Tibial nerve (tissue), 4 donors: ENCODE results near the gene MED9. TPM values are rescaled to one million over a fixed set of nuclear protein-coding genes. Genes with fewer than 3 reads are reported as not detected.

ENCODE experiments used
- DNase-seq, 2 donors: peaks; one replicate each; pipeline ENCODE4 v3.0.0-alpha.2; 2019; ENCODE audit warnings: low spot score in 2 of 2
- H3K27ac ChIP-seq, 4 donors: fragments of 200-600 bp; sonication (generic) in 3 of 4; one replicate each; pipeline ENCODE4 v1.5.1; 2017 to 2019; ENCODE audit warnings: mild to moderate bottlenecking in 1 of 4
- H3K27me3 ChIP-seq, 2 donors: fragments of 200-600 bp; sonication (generic) in 1 of 2; one replicate each; pipeline versions ENCODE4 v1.5.1 to v1.6.0; 2017 to 2019
- H3K36me3 ChIP-seq, 3 donors: fragments of 200-600 bp; sonication (generic); one replicate each; pipeline ENCODE4 v1.5.1; 2018 to 2019
- H3K4me1 ChIP-seq, 4 donors: fragments of 200-600 bp; sonication (generic) in 3 of 4; one replicate each; pipeline ENCODE4 v1.5.1; 2017 to 2019
- H3K4me3 ChIP-seq, 4 donors: fragments of 200-600 bp; sonication (generic) in 3 of 4; one replicate each; pipeline ENCODE4 v1.5.1; 2017 to 2019; ENCODE audit warnings: mild to moderate bottlenecking in 1 of 4, moderate library complexity in 1 of 4
- H3K9me3 ChIP-seq, 4 donors: fragments of 200-600 bp; sonication (generic) in 3 of 4; one replicate each; pipeline ENCODE4 v1.5.1; 2017 to 2019
- EP300 ChIP-seq, 2 donors: sonication (generic); formaldehyde crosslinking; IDR thresholded peaks; one replicate each; pipeline ENCODE4 v1.6.1; 2017; ENCODE audit warnings: antibody characterized with exemption in 2 of 2, mild to moderate bottlenecking in 1 of 2
- POLR2A ChIP-seq, 2 donors: fragments of 450-650 bp; IDR thresholded peaks; one replicate each; pipeline ENCODE4 v1.6.1; 2017; ENCODE audit warnings: antibody characterized with exemption in 2 of 2, mild to moderate bottlenecking in 2 of 2, moderate library complexity in 2 of 2
- WGBS, 2 donors: methylation state at CpG; one replicate each; pipeline ENCODE4 v1.1.5; 2018; 5-methylcytosine and 5-hydroxymethylcytosine counted together
- total RNA-seq, 4 donors: library from RNA; depleted of rRNA; stranded (reverse); fragments of >200 nt; gene quantifications; one replicate each; pipeline ENCODE4 v1.1.0, GENCODE V29; 2016
- TF ChIP-seq, protein P1 (sequence below), 5 experiments: fragments of 200-600 bp in 3 of 5; fragments of 450-650 bp in 2 of 5; sonication (generic) in 3 of 5; IDR thresholded peaks; one replicate each; pipeline ENCODE4 v1.5.1; 2016 to 2019; ENCODE audit warnings: antibody characterized with exemption in 5 of 5, mild to moderate bottlenecking in 3 of 5, moderate library complexity in 2 of 5

MED9 gene
- total RNA-seq, 4 donors from 2014 or later, result 8.0 to 17.5 (median 13.6) TPM

DNA sequence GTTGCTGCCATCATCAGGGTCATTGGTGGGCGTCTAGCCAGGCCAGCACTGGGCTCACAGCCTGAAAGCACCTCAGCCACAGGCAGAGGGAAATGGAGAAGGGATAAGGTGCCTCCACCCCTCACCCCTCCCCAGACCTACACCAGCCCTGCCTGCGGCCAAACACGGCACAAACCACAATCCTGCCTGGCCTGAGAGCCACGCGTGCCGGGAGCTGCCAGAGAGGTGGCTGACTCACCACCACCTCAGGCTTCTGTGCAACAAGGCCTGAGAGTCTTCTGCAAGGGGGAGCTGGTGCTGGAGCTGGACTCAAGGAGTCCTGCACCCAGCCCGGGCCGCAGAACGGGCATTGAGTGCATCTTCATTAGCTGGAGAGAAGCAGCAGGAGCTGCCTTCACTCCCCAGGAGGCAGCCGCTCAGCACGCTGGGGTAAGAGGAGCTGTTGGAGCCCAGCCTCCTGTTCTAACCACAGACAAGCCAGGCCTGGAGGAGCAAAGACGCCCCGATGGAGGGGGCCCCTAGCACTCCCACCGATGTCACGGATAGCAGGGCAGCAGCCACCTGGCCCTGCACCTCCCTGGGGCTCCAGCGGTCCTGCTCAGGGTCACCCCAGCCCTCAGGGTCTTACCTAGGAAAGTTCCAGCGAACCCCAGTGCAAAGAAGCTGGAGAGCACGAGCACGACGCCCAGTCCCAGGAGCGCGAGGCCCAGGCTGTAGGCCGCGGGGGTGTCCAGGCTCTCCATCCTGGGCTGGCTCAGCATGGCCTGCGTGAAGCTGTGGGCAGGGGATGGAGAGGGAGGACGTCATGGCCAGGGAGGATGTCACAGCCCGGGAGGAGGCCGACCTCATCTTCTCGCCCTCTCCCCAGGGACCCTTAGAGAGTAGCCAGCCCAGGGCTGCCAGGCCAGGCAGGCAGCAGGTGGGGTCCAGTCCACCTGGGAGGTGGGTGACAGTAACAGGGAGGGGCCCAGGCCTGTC, 35.4 kb downstream of the MED9 start:
- no peak overlapping the region for H3K4me3 ChIP-seq
- TF ChIP-seq, protein P1, sequence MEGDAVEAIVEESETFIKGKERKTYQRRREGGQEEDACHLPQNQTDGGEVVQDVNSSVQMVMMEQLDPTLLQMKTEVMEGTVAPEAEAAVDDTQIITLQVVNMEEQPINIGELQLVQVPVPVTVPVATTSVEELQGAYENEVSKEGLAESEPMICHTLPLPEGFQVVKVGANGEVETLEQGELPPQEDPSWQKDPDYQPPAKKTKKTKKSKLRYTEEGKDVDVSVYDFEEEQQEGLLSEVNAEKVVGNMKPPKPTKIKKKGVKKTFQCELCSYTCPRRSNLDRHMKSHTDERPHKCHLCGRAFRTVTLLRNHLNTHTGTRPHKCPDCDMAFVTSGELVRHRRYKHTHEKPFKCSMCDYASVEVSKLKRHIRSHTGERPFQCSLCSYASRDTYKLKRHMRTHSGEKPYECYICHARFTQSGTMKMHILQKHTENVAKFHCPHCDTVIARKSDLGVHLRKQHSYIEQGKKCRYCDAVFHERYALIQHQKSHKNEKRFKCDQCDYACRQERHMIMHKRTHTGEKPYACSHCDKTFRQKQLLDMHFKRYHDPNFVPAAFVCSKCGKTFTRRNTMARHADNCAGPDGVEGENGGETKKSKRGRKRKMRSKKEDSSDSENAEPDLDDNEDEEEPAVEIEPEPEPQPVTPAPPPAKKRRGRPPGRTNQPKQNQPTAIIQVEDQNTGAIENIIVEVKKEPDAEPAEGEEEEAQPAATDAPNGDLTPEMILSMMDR (IDR thresholded peaks at IDR 0.05), result no peak
- TF ChIP-seq POLR2A (IDR thresholded peaks at IDR 0.05) (no peak), EP300 (IDR thresholded peaks at IDR 0.05) (no peak)
- H3K36me3 ChIP-seq, result peaks cover 0 to 25% (median 0%) of the 10 kb centered on the region in 3 donors
- no peak for DNase-seq
- WGBS, 2 donors, result 85 to 89% methylated on average over 23 to 27 of the region's 29 CpGs
- H3K4me1 ChIP-seq, result peaks cover 0 to 36% (median 0%) of the 10 kb centered on the region in 4 donors
- H3K9me3 ChIP-seq, result no peaks in the 10 kb centered on the region
- H3K27ac ChIP-seq, result no peak overlapping the region
- no peaks in the 10 kb centered on the region for H3K27me3 ChIP-seq

DNA sequence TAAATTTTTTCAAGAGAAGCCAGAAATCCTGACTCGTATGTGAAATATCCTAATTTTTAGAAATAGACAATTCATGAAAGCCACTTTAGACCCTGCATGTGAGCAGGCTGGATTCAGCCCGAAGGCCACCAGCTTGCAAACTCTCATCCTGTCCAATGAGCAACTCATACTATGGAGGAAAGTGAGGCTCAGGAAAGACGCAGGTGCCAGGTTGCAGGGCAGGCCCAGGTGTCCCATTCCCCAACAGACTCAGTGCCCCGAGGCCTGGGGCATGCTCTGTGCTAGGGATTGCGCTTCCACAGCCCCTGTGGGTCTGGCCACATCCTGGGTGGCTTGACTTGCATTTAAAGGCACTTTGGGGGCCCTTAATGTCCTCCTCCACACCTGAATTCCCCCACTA, 36.1 kb downstream of the MED9 start:
- DNase-seq, result no peak
- Histone ChIP-seq H3K27me3 (no peaks in the 10 kb centered on the region), H3K27ac (no peak overlapping the region), H3K4me1 (peaks cover 0 to 36% (median 0%) of the 10 kb centered on the region in 4 donors), H3K36me3 (peaks cover 0 to 19% (median 0%) of the 10 kb centered on the region in 3 donors), H3K4me3 (no peak overlapping the region), H3K9me3 (no peaks in the 10 kb centered on the region)
- WGBS, 2 donors, result 94 to 97% methylated on average over 4 to 5 of the region's 5 CpGs
- TF ChIP-seq POLR2A (IDR thresholded peaks at IDR 0.05) (no peak), EP300 (IDR thresholded peaks at IDR 0.05) (no peak)
- TF ChIP-seq, protein P1 (IDR thresholded peaks at IDR 0.05), result no peak

DNA sequence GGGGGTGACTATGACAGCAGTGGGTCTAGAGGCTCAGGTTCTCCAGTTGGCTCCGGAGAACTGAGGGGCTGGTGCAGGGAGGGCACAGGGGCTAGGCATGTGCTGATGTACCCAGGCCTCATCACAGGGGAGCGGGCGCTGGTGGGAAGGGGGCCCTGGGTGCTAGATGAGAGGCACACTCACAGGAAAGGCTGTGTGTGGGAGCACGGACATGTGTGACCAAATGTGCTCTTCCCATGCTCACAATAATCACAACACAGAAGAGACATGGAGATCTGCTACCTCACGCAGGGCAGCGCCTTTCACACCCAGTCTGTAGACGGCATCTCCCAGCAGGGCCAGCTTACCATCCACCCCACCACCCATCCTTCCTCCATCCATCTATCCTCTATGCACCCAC, 36.8 kb downstream of the MED9 start:
- no peaks in the 10 kb centered on the region for H3K9me3 ChIP-seq
- TF ChIP-seq, protein P1 (IDR thresholded peaks at IDR 0.05), result no peak
- no peak overlapping the region for H3K27ac ChIP-seq
- 97 to 99% methylated on average over 7 of the region's 7 CpGs for WGBS, 2 donors
- no peak overlapping the region for H3K4me3 ChIP-seq
- DNase-seq, result no peak
- no peaks in the 10 kb centered on the region for H3K27me3 ChIP-seq
- H3K36me3 ChIP-seq, result peaks cover 0 to 11% (median 0%) of the 10 kb centered on the region in 3 donors
- peaks cover 0 to 36% (median 0%) of the 10 kb centered on the region in 4 donors for H3K4me1 ChIP-seq

DNA sequence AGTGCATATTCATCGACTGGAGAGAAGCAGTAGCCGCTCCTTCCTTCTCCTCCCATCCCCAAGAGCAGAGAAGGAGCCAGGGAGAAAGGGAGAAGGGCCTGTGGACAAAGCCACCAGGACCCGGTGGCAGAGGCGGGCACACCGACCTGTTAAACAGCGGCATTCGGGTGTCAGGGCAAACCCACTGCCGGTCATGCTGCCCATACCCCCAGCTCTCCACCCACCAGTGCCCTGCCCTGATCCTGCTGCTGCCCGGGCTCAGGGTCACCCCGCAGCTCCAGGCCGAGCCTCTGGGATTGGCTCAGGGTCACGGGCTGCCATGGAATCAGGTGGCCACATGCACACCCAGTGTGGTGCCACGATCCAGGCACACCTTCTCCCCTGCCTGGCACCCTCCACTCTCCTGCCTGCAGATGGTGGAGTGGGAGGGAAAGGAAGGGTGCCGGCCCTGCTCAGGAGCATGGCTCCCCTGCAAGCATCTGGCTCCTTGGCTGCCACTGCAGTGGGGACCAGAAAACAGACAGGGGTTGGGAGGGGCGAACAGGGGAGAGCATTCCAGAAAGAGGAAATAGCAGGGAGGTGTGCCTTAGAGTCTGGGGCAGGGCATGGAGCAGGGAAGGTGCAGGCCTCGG, 37.7 kb downstream of the MED9 start:
- Histone ChIP-seq H3K9me3 (no peaks in the 10 kb centered on the region), H3K4me1 (peaks cover 0 to 36% (median 0%) of the 10 kb centered on the region in 4 donors), H3K4me3 (no peak overlapping the region), H3K36me3 (peaks cover 0 to 6% (median 0%) of the 10 kb centered on the region in 3 donors), H3K27me3 (no peaks in the 10 kb centered on the region), H3K27ac (peak overlapping the region in 2 of 4 donors; percentile 32 to 90)
- 76 to 85% methylated on average over 12 to 13 of the region's 16 CpGs for WGBS, 2 donors
- DNase-seq, result no peak
- no peak for TF ChIP-seq EP300 (IDR thresholded peaks at IDR 0.05)
- no peak for TF ChIP-seq POLR2A (IDR thresholded peaks at IDR 0.05)
- TF ChIP-seq, protein P1 (IDR thresholded peaks at IDR 0.05), result no peak
